B cell (primary cell): ENCODE measurements around the gene AHDC1. TPM values are rescaled to one million over a fixed set of nuclear protein-coding genes. Genes with fewer than 3 reads are reported as not detected.

ENCODE experiments used
- ATAC-seq: fragments of 200-7000 bp; cut with Tn5 transposase; one replicate; pipeline ENCODE4 v1.10.0; 2021; ENCODE audit warnings: low read depth, mild to moderate bottlenecking, moderate number of reproducible peaks, moderate library complexity
- CTCF ChIA-PET: fragments of 350-600 bp; sonication (Branson Sonifier 250); formaldehyde crosslinking; loops from one replicate; lab custom pipeline; 2021; ENCODE audit warnings: antibody characterized with exemption, inconsistent platforms; lab: Charles Lee
- POLR2A ChIA-PET: fragments of 350-600 bp; sonication (Branson Sonifier 250); formaldehyde crosslinking; loops from one replicate; lab custom pipeline; 2021; ENCODE audit warnings: antibody characterized with exemption; lab: Charles Lee
- DNase-seq: peaks from one replicate; pipeline ENCODE4 v3.0.0; 2013
- H2AFZ ChIP-seq: 2 replicates; pipeline ENCODE4 v1.6.1; 2012; ENCODE audit warnings: mild to moderate bottlenecking, low read depth, low read length; ENCODE audit not compliant: insufficient read depth, poor library complexity, severe bottlenecking
- H3K27ac ChIP-seq, 2 donors: 1 replicate in 1 of 2; 2 replicates in 1 of 2; pipeline ENCODE4 v1.5.1; 2012 to 2013; ENCODE audit warnings: low read length in 2 of 2, mild to moderate bottlenecking in 2 of 2, moderate library complexity in 1 of 2
- H3K27me3 ChIP-seq, 4 experiments: fragments of 200-600 bp in 1 of 4; sonication (generic) in 1 of 4; replicated peaks in 1 of 4; 1 replicate in 2 of 4; 2 replicates in 2 of 4; pipeline versions ENCODE4 v1.6.1 to v1.7.0; 2013 to 2016; ENCODE audit warnings: low read length in 3 of 4, mild to moderate bottlenecking in 2 of 4, mixed read lengths in 1 of 4, moderate library complexity in 1 of 4; ENCODE audit not compliant: insufficient read depth in 4 of 4, control insufficient read depth in 3 of 4; ENCODE audit errors: control extremely low read depth in 1 of 4
- H3K36me3 ChIP-seq, 2 experiments: replicated peaks in 1 of 2; 1 replicate in 1 of 2; 2 replicates in 1 of 2; pipeline versions ENCODE4 v1.6.1 to v1.7.1; 2013; ENCODE audit warnings: low read length in 1 of 2; ENCODE audit not compliant: insufficient read depth in 2 of 2, control insufficient read depth in 1 of 2; ENCODE audit errors: control extremely low read depth in 1 of 2, extremely low read depth in 1 of 2
- H3K4me1 ChIP-seq, 2 donors: fragments of 200-600 bp in 1 of 2; sonication (generic) in 1 of 2; 1 replicate in 1 of 2; 2 replicates in 1 of 2; pipeline versions ENCODE4 v1.5.1 to v1.6.1; 2013 to 2017; ENCODE audit warnings: low read length in 2 of 2; ENCODE audit not compliant: control insufficient read depth in 2 of 2, insufficient read depth in 2 of 2
- H3K4me2 ChIP-seq: replicated peaks from 2 replicates; pipeline ENCODE3; 2012; ENCODE audit warnings: mild to moderate bottlenecking, low read depth, low read length; ENCODE audit not compliant: poor library complexity, severe bottlenecking
- H3K4me3 ChIP-seq, 5 experiments: fragments of 200-600 bp in 1 of 5; sonication (generic) in 1 of 5; 1 replicate in 3 of 5; 2 replicates in 2 of 5; pipeline versions ENCODE4 v1.5.1 to v1.7.0; 2011 to 2016; ENCODE audit warnings: low read length in 4 of 5, mild to moderate bottlenecking in 4 of 5, low read depth in 2 of 5, control low read depth in 1 of 5, moderate library complexity in 1 of 5; ENCODE audit not compliant: insufficient read depth in 1 of 5; ENCODE audit errors: control extremely low read depth in 1 of 5, extremely low read depth in 1 of 5
- H3K79me2 ChIP-seq: fragments of 200-600 bp; sonication (generic); one replicate; pipeline ENCODE4 v1.6.0; 2016; ENCODE audit warnings: low read length; ENCODE audit not compliant: control insufficient read depth, insufficient read depth
- H3K9ac ChIP-seq: fragments of 200-600 bp; sonication (generic); 2 replicates; pipeline ENCODE4 v1.6.1; 2017; ENCODE audit warnings: mild to moderate bottlenecking, low read length, moderate library complexity
- H3K9me3 ChIP-seq, 3 donors: one replicate each; pipeline versions ENCODE4 v1.6.1 to v1.7.1; 2013; ENCODE audit warnings: low read length in 2 of 3; ENCODE audit not compliant: control insufficient read depth in 2 of 3, insufficient read depth in 1 of 3; ENCODE audit errors: control extremely low read depth in 1 of 3
- H4K20me1 ChIP-seq: 2 replicates; pipeline ENCODE4 v1.6.0; 2012; ENCODE audit warnings: mild to moderate bottlenecking, low read length; ENCODE audit not compliant: insufficient read depth, control insufficient read depth, poor library complexity, severe bottlenecking
- H3K27ac Mint-ChIP-seq: one replicate; pipeline ENCODE4 v1.8.0; 2021; ENCODE audit warnings: mixed read lengths
- H3K27me3 Mint-ChIP-seq: one replicate; pipeline ENCODE4 v1.8.0; 2021; ENCODE audit warnings: mixed read lengths
- H3K4me1 Mint-ChIP-seq: one replicate; pipeline ENCODE4 v1.8.0; 2021; ENCODE audit warnings: mixed read lengths
- H3K4me3 Mint-ChIP-seq: one replicate; pipeline ENCODE4 v1.8.0; 2021; ENCODE audit warnings: mixed read lengths
- H3K9me3 Mint-ChIP-seq: one replicate; pipeline ENCODE4 v1.8.0; 2022; ENCODE audit warnings: mixed read lengths; ENCODE audit not compliant: insufficient read depth
- CTCF ChIP-seq: fragments of 200-600 bp; IDR thresholded peaks from one replicate; pipeline ENCODE4 v1.8.0; 2022; ENCODE audit warnings: antibody characterized with exemption, mild to moderate bottlenecking
- EZH2 ChIP-seq: IDR thresholded peaks from 2 replicates; pipeline ENCODE4 v1.6.1; 2012; ENCODE audit warnings: borderline replicate concordance, low read depth, mild to moderate bottlenecking, moderate library complexity, low read length; ENCODE audit not compliant: insufficient read depth, poor library complexity, severe bottlenecking
- WGBS: methylation state at CpG from one replicate; pipeline ENCODE4 v1.1.5; 2013; ENCODE audit warnings: missing lambda C conversion rate; ENCODE audit not compliant: insufficient coverage; 5-methylcytosine and 5-hydroxymethylcytosine counted together
- intact Hi-C: fragments of 100-400 bp; cut with micrococcal nuclease; formaldehyde crosslinking; loops from one replicate; pipeline ENCODE4 v1.10.0; 2022
- polyA plus RNA-seq: library from polyadenylated mRNA; depleted of rRNA; stranded (reverse); fragments of >200 nt; gene quantifications from 2 replicates; pipeline ENCODE4 v1.2.3, GENCODE V29; 2012
- total RNA-seq, 2 donors: library from RNA; stranded (reverse); fragments of 120-200 nt in 1 of 2; gene quantifications; 1 replicate in 1 of 2; 2 replicates in 1 of 2; pipeline versions ENCODE4 v1.2.3 to v1.2.4, GENCODE V29; 2013 to 2022

The AHDC1 gene
- total and polyA plus RNA-seq, 2 donors (not counting 1 experiment from before 2014, with no cell fraction given): 6.2 to 32.0 TPM

DNA sequence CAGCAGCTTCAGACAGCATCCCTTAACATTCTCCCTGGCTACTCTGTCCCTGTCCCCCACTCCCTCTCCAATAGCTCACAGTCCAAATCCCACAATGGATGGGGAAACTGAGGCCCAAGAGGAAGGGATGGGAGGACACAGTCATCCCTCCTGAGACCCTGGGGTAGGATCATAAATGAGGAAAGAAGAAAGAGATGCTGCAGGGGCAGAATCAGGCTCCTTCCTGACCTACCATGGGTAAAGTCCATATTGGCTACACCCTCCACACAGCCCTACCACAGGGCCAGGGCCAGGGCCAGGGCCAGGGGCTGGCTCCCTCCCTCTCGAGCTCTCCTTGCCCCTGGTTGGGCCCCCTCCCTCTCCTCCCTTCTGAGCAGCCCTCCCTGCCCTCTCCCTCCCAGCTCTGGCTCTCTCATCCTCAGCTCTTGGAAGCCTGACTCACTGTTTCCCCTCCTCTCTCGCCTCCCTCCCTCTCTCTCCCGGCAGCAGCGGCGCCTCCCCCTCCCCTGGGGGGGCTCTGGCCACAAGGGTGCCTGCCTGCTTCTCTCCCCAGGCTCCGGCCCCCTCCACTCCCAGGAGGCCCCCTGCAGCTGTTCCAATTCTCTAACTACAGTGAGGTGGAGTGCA lies 4.9 kb downstream of the AHDC1 start:
- no peak overlapping the region for H3K27ac ChIP-seq
- TF ChIP-seq CTCF (no peak), EZH2 (no peak)
- H3K27ac Mint-ChIP-seq: no peak overlapping the region
- peaks cover 60 to 81% of the 10 kb centered on the region in 2 donors for H3K4me1 ChIP-seq
- H2AFZ ChIP-seq: no peak overlapping the region
- peaks cover 78% of the 10 kb centered on the region for H4K20me1 ChIP-seq
- WGBS: 4% methylated on average over 6 of the region's 6 CpGs
- POLR2A ChIA-PET: no interaction called here
- CTCF ChIA-PET: interaction anchor here (0.6 to 9.8 kb wide), 6 partner anchors 9 to 241 kb away, joined by 3 to 135 read pairs (median 3); no protein-coding TSS in a partner anchor
- H3K4me3 ChIP-seq: no peak overlapping the region
- H3K27me3 Mint-ChIP-seq: no peaks in the 10 kb centered on the region
- peaks cover 41% of the 10 kb centered on the region for H3K4me1 Mint-ChIP-seq
- H3K4me3 Mint-ChIP-seq: peak overlapping the region; percentile 13
- H3K4me2 ChIP-seq: peak overlapping the region; percentile 18
- no peaks in the 10 kb centered on the region for H3K27me3 ChIP-seq
- no peak for ATAC-seq
- no peak for DNase-seq
- H3K9me3 ChIP-seq: no peaks in the 10 kb centered on the region
- no peak overlapping the region for H3K9ac ChIP-seq
- intact Hi-C loops: no loop called here
- H3K9me3 Mint-ChIP-seq: no peaks in the 10 kb centered on the region
- no peaks in the 10 kb centered on the region for H3K36me3 ChIP-seq
- peaks cover 94% of the 10 kb centered on the region for H3K79me2 ChIP-seq

DNA sequence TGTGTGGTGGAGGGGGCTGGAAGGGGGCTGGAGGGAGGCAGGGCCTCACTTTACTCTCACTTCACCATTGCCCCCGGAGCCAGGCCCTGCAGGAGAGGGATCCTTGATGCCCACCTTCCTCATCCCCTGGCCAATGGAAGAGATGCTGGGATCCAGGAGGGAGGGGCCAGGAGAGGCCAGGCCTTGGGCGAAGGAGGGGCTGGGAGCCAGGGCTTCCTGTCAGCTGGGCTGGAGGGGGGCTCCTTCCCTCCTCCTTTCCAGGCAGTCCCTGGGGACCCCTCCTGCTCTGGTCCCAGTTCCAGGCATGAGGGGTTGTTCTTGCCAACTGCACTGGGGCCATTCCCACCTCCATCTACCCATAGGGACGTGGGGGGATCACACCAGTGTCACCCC lies 5.7 kb downstream of the AHDC1 start:
- intact Hi-C loops: no loop called here
- Histone ChIP-seq H3K79me2 (peaks cover 95% of the 10 kb centered on the region), H3K9me3 (no peaks in the 10 kb centered on the region), H3K27me3 (no peaks in the 10 kb centered on the region), H2AFZ (no peak overlapping the region), H3K36me3 (peaks cover 0 to 5% of the 10 kb centered on the region in 2 experiments), H3K4me3 (no peak overlapping the region), H3K27ac (peak overlapping the region in 1 of 2 donors; percentile 48), H3K9ac (no peak overlapping the region), H3K4me1 (peaks cover 60 to 81% of the 10 kb centered on the region in 2 donors), H3K4me2 (peak overlapping the region; percentile 54), H4K20me1 (peaks cover 84% of the 10 kb centered on the region)
- ATAC-seq (no peak), DNase-seq (no peak)
- 25% methylated on average over 2 of the region's 3 CpGs for WGBS
- Mint-ChIP-seq H3K4me3 (no peak overlapping the region), H3K27me3 (no peaks in the 10 kb centered on the region), H3K27ac (no peak overlapping the region), H3K9me3 (no peaks in the 10 kb centered on the region), H3K4me1 (peaks cover 37% of the 10 kb centered on the region)
- ChIA-PET POLR2A (no interaction called here), CTCF (interaction anchor here (0.6 to 1.1 kb wide), 2 partner anchors 202 to 241 kb away, joined by 3 to 4 read pairs; no protein-coding TSS in a partner anchor)
- TF ChIP-seq CTCF: no peak
